Neural cell (in vitro differentiated cells): ENCODE results near the gene EXOC2. TPM values are rescaled to one million over a fixed set of nuclear protein-coding genes. Genes with fewer than 3 reads are reported as not detected.

Source experiments
- H2AFZ ChIP-seq: fragments of 200-600, 300-800 bp; sonication (generic), shearing (Covaris generic); 2 replicates; pipeline ENCODE4 v1.6.0; 2014; ENCODE audit warnings: low read depth, mild to moderate bottlenecking, antibody characterized with exemption, low read length, moderate library complexity
- H3F3A ChIP-seq: fragments of 200-600 bp; shearing (Covaris generic); 2 replicates; pipeline ENCODE4 v1.6.1; 2016; ENCODE audit warnings: mild to moderate bottlenecking, moderate library complexity, mixed read lengths, antibody characterized with exemption, low read length; ENCODE audit not compliant: insufficient read depth, poor library complexity, severe bottlenecking
- H3K27ac ChIP-seq: fragments of 200-600, 300-800 bp; sonication (generic), shearing (Covaris generic); 2 replicates; pipeline ENCODE4 v1.5.1; 2014; ENCODE audit warnings: mild to moderate bottlenecking, low read length, moderate library complexity
- H3K27me3 ChIP-seq: fragments of 300-800, 200-600 bp; sonication (generic), shearing (Covaris generic); 2 replicates; pipeline ENCODE4 v1.6.0; 2014; ENCODE audit warnings: mild to moderate bottlenecking, low read depth, low read length, moderate library complexity; ENCODE audit not compliant: insufficient read depth
- H3K36me3 ChIP-seq: fragments of 300-800, 200-600 bp; sonication (generic), shearing (Covaris generic); 2 replicates; pipeline ENCODE4 v1.5.1; 2014; ENCODE audit warnings: mild to moderate bottlenecking, antibody characterized with exemption, low read length, moderate library complexity; ENCODE audit not compliant: insufficient read depth
- H3K4me2 ChIP-seq: fragments of 300-800, 200-600 bp; sonication (generic), shearing (Covaris generic); 2 replicates; pipeline ENCODE4 v1.6.0; 2014; ENCODE audit warnings: mild to moderate bottlenecking, low read length
- H3K4me3 ChIP-seq: fragments of 300-800, 200-600 bp; sonication (generic), shearing (Covaris generic); 2 replicates; pipeline ENCODE4 v1.5.1; 2014; ENCODE audit warnings: mild to moderate bottlenecking, low read length, moderate library complexity
- H3K79me2 ChIP-seq: fragments of 200-600 bp; shearing (Covaris generic); replicated peaks from 2 replicates; pipeline ENCODE4 v1.6.0; 2014; ENCODE audit warnings: mild to moderate bottlenecking, low read length, moderate library complexity; ENCODE audit not compliant: insufficient read depth
- H3K9ac ChIP-seq: fragments of 300-800, 200-600 bp; sonication (generic), shearing (Covaris generic); 2 replicates; pipeline ENCODE4 v1.6.1; 2016; ENCODE audit warnings: mild to moderate bottlenecking, low read length, mixed read lengths
- H3K9me2 ChIP-seq: fragments of 200-600 bp; shearing (Covaris generic); 2 replicates; pipeline ENCODE4 v1.6.1; 2016; ENCODE audit warnings: mild to moderate bottlenecking, low read length, mixed read lengths; ENCODE audit not compliant: insufficient read depth
- H3K9me3 ChIP-seq: fragments of 200-600, 300-800 bp; sonication (generic), shearing (Covaris generic); 2 replicates; pipeline ENCODE4 v1.6.1; 2016; ENCODE audit warnings: mild to moderate bottlenecking, mixed run types, low read length, moderate library complexity, mixed read lengths
- H4K20me1 ChIP-seq: fragments of 200-600 bp; shearing (Covaris generic); 2 replicates; pipeline ENCODE4 v1.6.1; 2016; ENCODE audit warnings: mild to moderate bottlenecking, mixed run types; ENCODE audit not compliant: insufficient read depth
- CTCF ChIP-seq: fragments of 450-650 bp; IDR thresholded peaks from 2 replicates; pipeline ENCODE4 v1.5.1; 2014; ENCODE audit warnings: antibody characterized with exemption, mild to moderate bottlenecking, moderate library complexity; ENCODE audit not compliant: poor library complexity, severe bottlenecking
- EP300 ChIP-seq: fragments of 450-650 bp; conservative IDR thresholded peaks from 2 replicates; pipeline ENCODE4 v1.6.1; 2014; ENCODE audit warnings: antibody characterized with exemption, mild to moderate bottlenecking, moderate library complexity; ENCODE audit not compliant: poor library complexity, severe bottlenecking
- EZH2 ChIP-seq: fragments of 200-600, 300-800 bp; shearing (Covaris generic), sonication (generic); IDR thresholded peaks from 2 replicates; pipeline ENCODE4 v1.6.1; 2014; ENCODE audit warnings: antibody characterized with exemption, low read length, borderline replicate concordance, mild to moderate bottlenecking; ENCODE audit not compliant: insufficient read depth, poor library complexity, severe bottlenecking
- MXI1 ChIP-seq: fragments of 450-650 bp; conservative IDR thresholded peaks from 2 replicates; pipeline ENCODE4 v1.6.1; 2014; ENCODE audit warnings: antibody characterized with exemption, mild to moderate bottlenecking; ENCODE audit not compliant: poor library complexity, severe bottlenecking
- POLR2AphosphoS5 ChIP-seq: IDR thresholded peaks from 2 replicates; pipeline ENCODE4 v1.6.1; 2012
- RAD21 ChIP-seq: fragments of 450-650 bp; conservative IDR thresholded peaks from 2 replicates; pipeline ENCODE4 v1.6.1; 2014; ENCODE audit warnings: antibody characterized with exemption, mild to moderate bottlenecking, moderate library complexity
- REST ChIP-seq: IDR thresholded peaks from 2 replicates; pipeline ENCODE4 v1.6.1; 2012; ENCODE audit warnings: borderline replicate concordance
- SMC3 ChIP-seq: fragments of 450-650 bp; conservative IDR thresholded peaks from 2 replicates; pipeline ENCODE4 v1.6.1; 2014; ENCODE audit warnings: antibody characterized with exemption, mild to moderate bottlenecking, moderate library complexity; ENCODE audit not compliant: poor library complexity
- TAF1 ChIP-seq: IDR thresholded peaks from 2 replicates; pipeline ENCODE4 v1.6.1; 2012; ENCODE audit warnings: low read depth
- polyA plus RNA-seq: library from polyadenylated mRNA; depleted of rRNA; stranded (reverse); fragments of >200 nt; gene quantifications from 2 replicates; pipeline ENCODE4 v1.2.3, GENCODE V29; 2014

Gene EXOC2
- polyA plus RNA-seq, 1 donor from 2014 or later: 38.6 TPM

- H3K36me3 ChIP-seq: no peaks in the 10 kb centered on the region
- no peaks in the 10 kb centered on the region for H3K9me3 ChIP-seq
- H3K4me3 ChIP-seq: no peak overlapping the region
- H3K27ac ChIP-seq: no peak overlapping the region
- TF ChIP-seq RAD21: no peak
- TF ChIP-seq EP300: no peak
- TF ChIP-seq POLR2AphosphoS5: no peak
- no peak for TF ChIP-seq EZH2
- no peak for TF ChIP-seq CTCF
- no peak for TF ChIP-seq TAF1
- TF ChIP-seq REST: no peak
- TF ChIP-seq MXI1: no peak
- TF ChIP-seq SMC3: no peak
- H3K79me2 ChIP-seq: no peaks in the 10 kb centered on the region
- no peak overlapping the region for H2AFZ ChIP-seq
- H3F3A ChIP-seq: no peaks in the 10 kb centered on the region
- H3K9me2 ChIP-seq: no peaks in the 10 kb centered on the region
- no peak overlapping the region for H3K9ac ChIP-seq
- no peak overlapping the region for H3K4me2 ChIP-seq
- no peaks in the 10 kb centered on the region for H3K27me3 ChIP-seq
- H4K20me1 ChIP-seq: no peaks in the 10 kb centered on the region
These were observed 238.6 kb downstream of the EXOC2 start for GRCh38 chr6:454148-454991.

- Histone ChIP-seq H3K4me2 (no peak overlapping the region), H3K9me3 (no peaks in the 10 kb centered on the region), H2AFZ (no peak overlapping the region), H3K4me3 (no peak overlapping the region), H3K9ac (no peak overlapping the region), H3K27me3 (no peaks in the 10 kb centered on the region), H3K36me3 (no peaks in the 10 kb centered on the region), H3K9me2 (no peaks in the 10 kb centered on the region), H3K79me2 (no peaks in the 10 kb centered on the region), H3F3A (no peaks in the 10 kb centered on the region), H4K20me1 (no peaks in the 10 kb centered on the region), H3K27ac (no peak overlapping the region)
- TF ChIP-seq EZH2: no peak
- no peak for TF ChIP-seq POLR2AphosphoS5
- no peak for TF ChIP-seq TAF1
- no peak for TF ChIP-seq RAD21
- no peak for TF ChIP-seq EP300
- no peak for TF ChIP-seq REST
- TF ChIP-seq SMC3: no peak
- TF ChIP-seq CTCF: no peak
- TF ChIP-seq MXI1: no peak
These were observed 239.8 kb downstream of the EXOC2 start for GRCh38 chr6:453152-453551.
